Measurements from ENCODE around the gene GPR150. TPM values are rescaled to one million over a fixed set of nuclear protein-coding genes. Genes with fewer than 3 reads are reported as not detected.

The GPR150 gene
- total RNA-seq, 1 experiment from 2014 or later: not detected

- Histone ChIP-seq H3F3A (ENCODE audit: low read length, unreplicated experiment) (peaks cover 6% of the 10 kb centered on the region), H3K27me3 (ENCODE audit: low read length) (no peaks in the 10 kb centered on the region), H3K4me2 (ENCODE audit: low read length) (no peak overlapping the region), H4K20me1 (ENCODE audit: low read length) (no peaks in the 10 kb centered on the region), H3K27ac (ENCODE audit: low read length) (no peak overlapping the region), H3K4me1 (ENCODE audit: insufficient read depth, low read length) (peaks cover 22% of the 10 kb centered on the region), H3K79me2 (ENCODE audit: low read length) (no peaks in the 10 kb centered on the region), H3K36me3 (ENCODE audit: low read depth, low read length) (no peaks in the 10 kb centered on the region; the same call in 1 of the 2 replicates), H2AFZ (ENCODE audit: low read length) (no peak overlapping the region), H3K9me2 (replicated peaks; ENCODE audit: low read length) (no peaks in the 10 kb centered on the region), H3K9me3 (ENCODE audit: low read length) (no peaks in the 10 kb centered on the region), H3K9ac (ENCODE audit: low read length) (no peak overlapping the region), H3K4me3 (ENCODE audit: low read length) (no peak overlapping the region)
- intact Hi-C loops (cut with micrococcal nuclease): no loop called here
- DNase-seq (peak; percentile 38), ATAC-seq (no peak)
- POLR2A ChIA-PET (ENCODE audit: unreplicated experiment): interaction anchor here (0.9 kb wide), 1 partner anchor 227 kb away, joined by 4 read pairs; the partner anchor contains the start of gene GLRX
- TF ChIP-seq EZH2phosphoT487 (IDR thresholded peaks at IDR 0.05; ENCODE audit: borderline replicate concordance, low read length) (no peak), EZH2 (IDR thresholded peaks at IDR 0.05; ENCODE audit: low read length, unreplicated experiment) (no peak), CTCF (conservative IDR thresholded peaks at IDR 0.05; ENCODE audit: low read depth, low read length) (no peak)
- BruUV-seq (replicated peaks): no TSS peak
- CTCF ChIA-PET: no interaction called here
Observed at GRCh38 chr5:95595289-95595931, 24.5 kb upstream of the GPR150 start.

- Histone ChIP-seq H3K36me3 (ENCODE audit: low read depth, low read length) (no peaks in the 10 kb centered on the region), H3K4me3 (ENCODE audit: low read length) (no peak overlapping the region), H3K27me3 (ENCODE audit: low read length) (no peaks in the 10 kb centered on the region), H3F3A (ENCODE audit: low read length, unreplicated experiment) (no peaks in the 10 kb centered on the region), H3K9me3 (ENCODE audit: low read length) (no peaks in the 10 kb centered on the region), H3K27ac (ENCODE audit: low read length) (no peak overlapping the region), H3K79me2 (ENCODE audit: low read length) (no peaks in the 10 kb centered on the region), H3K4me2 (ENCODE audit: low read length) (no peak overlapping the region), H3K4me1 (ENCODE audit: insufficient read depth, low read length) (no peaks in the 10 kb centered on the region), H2AFZ (ENCODE audit: low read length) (no peak overlapping the region), H4K20me1 (ENCODE audit: low read length) (no peaks in the 10 kb centered on the region), H3K9ac (ENCODE audit: low read length) (no peak overlapping the region), H3K9me2 (replicated peaks; ENCODE audit: low read length) (no peaks in the 10 kb centered on the region)
- TF ChIP-seq EZH2phosphoT487 (IDR thresholded peaks at IDR 0.05; ENCODE audit: borderline replicate concordance, low read length): no peak
- TF ChIP-seq CTCF (conservative IDR thresholded peaks at IDR 0.05; ENCODE audit: low read depth, low read length): no peak
- TF ChIP-seq EZH2 (IDR thresholded peaks at IDR 0.05; ENCODE audit: low read length, unreplicated experiment): no peak
- ChIA-PET CTCF (no interaction called here), POLR2A (ENCODE audit: unreplicated experiment) (no interaction called here)
- intact Hi-C loops (cut with micrococcal nuclease): no loop called here
- ATAC-seq (no peak), DNase-seq (no peak)
- BruUV-seq (replicated peaks): no TSS peak
Observed at GRCh38 chr5:95599252-95599651, 20.6 kb upstream of the GPR150 start.

GRCh38 chr5:95600557-95600956 lies 19.3 kb upstream of the GPR150 start:
- intact Hi-C loops (cut with micrococcal nuclease): no loop called here
- CTCF ChIA-PET: no interaction called here

More at GRCh38 chr5:95600557-95600956, 19.3 kb upstream of the GPR150 start:
- Histone ChIP-seq H3K79me2 (ENCODE audit: low read length) (no peaks in the 10 kb centered on the region), H3K36me3 (ENCODE audit: low read depth, low read length) (no peaks in the 10 kb centered on the region), H3K9me3 (ENCODE audit: low read length) (no peaks in the 10 kb centered on the region), H2AFZ (ENCODE audit: low read length) (no peak overlapping the region), H3K4me3 (ENCODE audit: low read length) (no peak overlapping the region), H3K9ac (ENCODE audit: low read length) (no peak overlapping the region), H3K27ac (ENCODE audit: low read length) (no peak overlapping the region), H3K4me1 (ENCODE audit: insufficient read depth, low read length) (peaks cover 3% of the 10 kb centered on the region), H3K4me2 (ENCODE audit: low read length) (no peak overlapping the region), H4K20me1 (ENCODE audit: low read length) (no peaks in the 10 kb centered on the region), H3F3A (ENCODE audit: low read length, unreplicated experiment) (no peaks in the 10 kb centered on the region), H3K9me2 (replicated peaks; ENCODE audit: low read length) (no peaks in the 10 kb centered on the region), H3K27me3 (ENCODE audit: low read length) (no peaks in the 10 kb centered on the region)
- no peak for ATAC-seq
- no TSS peak for BruUV-seq (replicated peaks)
- POLR2A ChIA-PET (ENCODE audit: unreplicated experiment): no interaction called here
- TF ChIP-seq CTCF (conservative IDR thresholded peaks at IDR 0.05; ENCODE audit: low read depth, low read length) (no peak), EZH2phosphoT487 (IDR thresholded peaks at IDR 0.05; ENCODE audit: borderline replicate concordance, low read length) (no peak), EZH2 (IDR thresholded peaks at IDR 0.05; ENCODE audit: low read length, unreplicated experiment) (no peak)
- no peak for DNase-seq
